ENCODE measurements around the gene CHP2.
"Not testable (repeated sequence)": the region's sequence is repeated elsewhere in the genome, so short reads cannot be mapped to it uniquely, and the experiment has no call there.

The CHP2 gene

DNA sequence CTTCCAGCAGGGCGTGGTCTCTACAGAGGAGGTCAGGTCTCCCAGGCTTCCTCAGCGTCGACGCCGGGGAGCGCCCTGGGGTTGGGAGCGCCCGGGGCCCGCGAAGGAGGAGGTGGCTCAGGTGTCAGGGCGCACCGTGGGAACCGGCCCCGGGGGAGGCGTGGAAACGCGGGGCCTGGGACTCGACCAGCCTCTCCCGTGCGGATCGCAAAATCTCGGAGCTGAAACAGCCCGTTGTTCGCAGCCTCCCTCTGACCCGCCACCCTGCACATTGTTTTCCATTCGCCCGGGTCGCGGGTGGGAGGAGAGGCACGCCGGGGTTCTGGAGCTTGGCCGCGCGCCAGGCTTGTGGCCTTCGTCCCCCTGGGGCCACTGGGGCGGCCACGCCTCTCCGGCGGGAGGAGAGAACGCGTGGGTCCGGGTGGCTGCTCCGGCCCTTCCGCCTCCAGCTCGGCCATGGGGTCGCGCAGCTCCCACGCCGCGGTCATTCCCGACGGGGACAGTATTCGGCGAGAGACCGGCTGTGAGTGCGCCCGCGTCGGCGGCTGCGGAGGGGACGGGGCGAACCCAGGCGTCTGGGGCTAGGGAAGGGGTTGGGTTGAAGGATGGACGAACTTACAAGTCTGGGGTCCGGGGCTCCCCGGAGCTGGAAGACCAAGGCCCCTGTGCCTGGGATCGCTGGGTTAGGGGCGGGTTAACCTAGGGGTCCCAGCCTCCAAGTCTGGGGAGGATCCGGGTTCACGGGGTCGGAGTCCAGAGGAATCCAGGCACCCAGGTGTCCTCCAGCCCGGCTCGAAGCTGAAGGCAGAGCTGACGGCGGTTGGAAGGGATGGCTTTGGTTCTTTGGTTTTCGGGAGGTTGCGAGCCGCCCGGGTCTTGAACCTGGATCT, at the start of gene CHP2:
TSS of gene CHP2 (plus strand) at position 433 of the 890 bp plus-strand sequence. CDS start at position 457, 24 bp downstream.
- no peak for DNase-seq (ENCODE audit: low read depth in 3 of 3, low spot score in 1 of 3)

DNA sequence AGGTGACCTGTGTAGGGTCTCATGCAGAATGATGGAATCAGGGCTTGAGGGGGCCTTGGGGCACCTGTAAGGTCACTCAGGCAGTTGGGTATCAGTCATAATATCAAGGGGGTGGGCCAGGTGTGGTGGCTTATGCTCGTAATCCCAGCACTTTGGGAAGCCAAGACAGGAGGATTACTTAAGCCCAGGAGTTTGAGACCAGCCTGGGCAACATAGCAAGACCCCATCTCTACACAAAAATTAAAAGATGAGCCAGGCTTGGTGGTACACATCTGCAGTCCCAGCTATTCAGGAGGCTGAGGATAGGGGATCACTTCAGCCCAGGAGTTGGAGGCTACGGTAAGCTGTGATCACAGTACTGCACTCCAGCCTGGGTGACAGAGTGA, 49.3 kb upstream of the CHP2 start:
- no peak for DNase-seq (ENCODE audit: low read depth in 3 of 3, low spot score in 1 of 3)

- no peak for DNase-seq (ENCODE audit: low read depth in 3 of 3, low spot score in 1 of 3)
Measured at GRCh38 chr16:23706439-23706838, 48.4 kb upstream of the CHP2 start.

DNA sequence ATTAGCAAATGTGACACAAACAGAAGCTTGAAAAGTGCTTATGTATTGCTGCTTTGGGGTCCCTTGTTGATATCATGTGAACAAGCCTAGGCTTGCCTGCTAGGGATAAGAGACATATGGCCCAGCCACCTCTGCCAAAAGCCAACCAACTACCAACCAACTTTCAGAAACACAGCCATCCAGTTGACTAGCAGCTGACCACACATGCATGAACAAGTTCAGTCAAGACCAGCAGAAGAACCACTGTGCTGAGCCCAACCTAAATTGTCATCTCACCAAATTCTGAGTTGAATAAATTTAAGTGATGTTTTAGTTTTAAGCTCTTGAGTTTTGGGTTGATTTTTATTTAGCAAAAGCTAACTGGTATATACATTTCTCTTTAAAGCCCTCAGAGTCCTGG, 45.3 kb upstream of the CHP2 start:
- DNase-seq (ENCODE audit: low read depth in 3 of 3, low spot score in 1 of 3): no peak

GRCh38 chr16:23710008-23710407, 44.8 kb upstream of the CHP2 start:
- DNase-seq (ENCODE audit: low read depth in 3 of 3, low spot score in 1 of 3): no peak

- DNase-seq (ENCODE audit: low read depth in 3 of 3, low spot score in 1 of 3): no peak
Measured at GRCh38 chr16:23710504-23710903, 44.3 kb upstream of the CHP2 start.

- no peak for DNase-seq (ENCODE audit: low read depth in 3 of 3, low spot score in 1 of 3)
Measured at GRCh38 chr16:23711785-23712184, 43.0 kb upstream of the CHP2 start.

DNA sequence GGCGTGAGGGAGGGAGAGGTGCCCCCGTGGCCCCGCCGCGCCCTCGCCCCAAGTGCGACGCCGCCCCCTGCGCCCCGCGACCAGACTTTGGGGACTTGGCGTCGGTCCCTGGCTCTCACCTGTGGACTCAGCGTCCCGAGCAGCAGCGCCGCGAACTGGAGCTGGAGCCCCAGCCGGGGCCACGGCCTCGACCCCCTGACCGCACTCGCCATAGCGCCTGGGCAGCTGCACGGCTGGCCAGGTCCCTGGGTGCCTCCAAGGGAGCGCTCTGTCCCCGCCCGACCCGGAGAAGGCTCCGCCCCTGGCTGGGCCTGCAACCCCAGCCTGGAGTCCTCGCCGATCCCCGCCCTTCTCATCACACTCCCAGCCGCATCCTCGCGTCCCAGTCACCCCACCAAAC, 41.9 kb upstream of the CHP2 start, which contains the start of gene ERN2:
TSS of gene ERN2 (minus strand) at position 247 of the 400 bp plus-strand sequence. CDS start at position 212, 35 bp downstream.
- no peak for DNase-seq (ENCODE audit: low read depth in 3 of 3, low spot score in 1 of 3)

- no peak for DNase-seq (ENCODE audit: low read depth in 3 of 3, low spot score in 1 of 3)
Measured at GRCh38 chr16:23716484-23716883, 38.3 kb upstream of the CHP2 start.

DNA sequence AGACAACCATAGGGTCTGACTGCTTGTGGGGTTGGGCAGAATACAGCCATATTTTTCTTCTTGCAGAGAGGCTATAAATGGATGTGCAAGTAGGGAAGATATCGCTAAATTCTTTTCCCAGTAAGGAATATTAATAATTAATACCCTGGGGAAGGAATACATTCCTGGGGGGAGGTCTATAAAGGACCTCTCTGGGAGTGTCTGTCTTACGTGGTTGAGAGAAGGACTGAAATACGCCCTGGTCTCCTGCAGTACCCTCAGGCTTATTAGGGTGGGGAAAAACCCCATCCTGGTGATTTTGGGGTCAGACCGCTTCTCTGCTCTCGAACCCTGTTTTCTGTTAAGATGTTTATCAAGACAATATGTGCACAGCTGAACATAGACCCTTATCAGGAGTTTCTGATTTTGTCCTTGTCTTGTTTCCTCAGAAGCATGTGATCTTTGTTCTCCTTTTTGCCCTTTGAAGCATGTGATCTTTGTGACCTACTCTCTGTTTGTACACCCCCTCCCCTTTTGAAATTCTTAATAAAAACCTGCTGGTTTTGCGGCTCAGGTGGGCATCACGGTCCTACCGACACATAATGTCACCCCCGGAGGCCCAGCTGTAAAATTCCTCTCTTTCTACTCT, 32.1 kb upstream of the CHP2 start:
- not testable (repeated sequence) for DNase-seq (ENCODE audit: low read depth in 3 of 3, low spot score in 1 of 3)

- DNase-seq (ENCODE audit: low read depth in 3 of 3, low spot score in 1 of 3): no peak
Measured at GRCh38 chr16:23724096-23724784, 30.6 kb upstream of the CHP2 start.

- DNase-seq (ENCODE audit: low read depth in 3 of 3, low spot score in 1 of 3): no peak
Measured at GRCh38 chr16:23724785-23725131, 30.1 kb upstream of the CHP2 start.

DNA sequence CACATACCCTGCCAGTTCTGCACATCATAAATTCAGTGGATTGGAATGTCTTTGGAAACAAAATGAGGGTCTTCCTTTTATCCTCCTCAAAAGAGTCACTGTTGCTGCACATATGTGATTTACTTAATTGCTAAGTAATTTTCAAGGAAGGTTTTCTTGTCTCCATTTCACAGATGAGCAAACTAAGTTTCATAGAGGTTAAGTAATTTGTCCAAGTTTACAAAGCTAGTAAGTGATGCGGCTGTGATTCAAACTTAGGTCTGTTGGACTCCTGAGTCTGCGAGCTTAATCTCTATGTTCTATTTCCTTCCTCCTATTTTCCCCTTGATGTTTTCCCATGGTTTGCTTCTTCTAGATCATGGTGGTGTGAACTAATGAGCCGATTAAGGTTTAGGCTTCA, 28.1 kb upstream of the CHP2 start:
- DNase-seq (ENCODE audit: low read depth in 3 of 3, low spot score in 1 of 3): no peak

DNA sequence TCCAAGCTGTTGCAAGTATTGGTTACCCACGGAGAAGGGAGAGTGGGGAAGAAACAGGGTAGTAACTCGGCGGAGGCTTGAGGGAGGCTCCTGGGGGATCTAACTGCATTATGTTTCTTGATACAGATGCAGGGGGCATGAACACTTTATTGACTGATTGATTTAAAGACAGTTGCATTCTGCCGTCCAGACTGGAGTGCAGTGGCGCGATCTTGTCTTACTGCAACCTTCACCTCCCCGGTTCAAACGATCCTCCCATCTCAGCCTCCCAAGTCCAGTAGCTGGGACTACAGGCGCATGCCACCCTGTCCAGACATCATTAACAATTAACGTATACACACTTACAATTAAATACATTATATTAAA, 26.7 kb upstream of the CHP2 start:
- no peak for DNase-seq (ENCODE audit: low read depth in 3 of 3, low spot score in 1 of 3)

DNA sequence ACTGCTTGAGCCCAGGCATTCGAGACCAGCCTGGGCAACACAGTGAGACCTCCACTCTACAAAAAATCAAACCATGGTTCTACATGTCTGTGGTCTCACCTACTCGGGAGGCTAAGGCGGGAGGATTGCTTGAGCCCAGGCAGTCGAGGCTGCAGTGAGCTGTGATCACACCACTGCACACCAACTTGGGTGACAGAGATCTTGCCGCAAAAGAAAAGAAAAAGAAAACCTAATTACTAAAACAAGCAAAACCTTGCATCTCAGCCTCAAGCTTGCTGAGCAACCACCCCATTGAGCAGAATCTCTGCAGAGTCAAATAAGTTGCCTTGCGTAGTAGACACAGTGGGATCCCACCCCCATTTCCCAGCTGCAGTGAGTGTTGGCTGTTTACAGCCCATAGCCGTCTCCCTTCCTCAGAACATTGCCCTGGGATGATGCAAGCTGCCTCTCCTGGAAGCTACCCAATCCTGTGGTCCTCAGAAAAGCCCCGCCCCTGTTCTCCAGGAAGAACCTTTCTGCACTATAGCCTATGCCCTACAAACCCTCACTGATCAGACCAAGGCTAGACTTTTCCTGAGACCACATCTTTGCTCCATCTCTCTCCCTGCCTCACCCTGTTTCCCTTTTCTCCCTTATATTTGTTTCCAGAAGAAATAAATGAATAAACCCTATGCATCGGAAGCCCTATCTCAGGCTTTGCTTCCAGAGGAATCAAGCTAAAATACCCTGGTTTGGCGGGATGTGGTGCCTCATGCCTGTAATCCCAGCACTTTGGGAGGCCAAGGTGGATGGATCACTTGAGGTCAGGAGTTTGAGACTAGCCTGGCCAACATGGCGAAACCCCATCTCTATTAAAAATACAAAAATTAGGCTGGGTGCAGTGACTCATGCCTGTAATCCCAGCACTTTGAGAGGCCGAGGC, 25.1 kb upstream of the CHP2 start:
- no peak for DNase-seq (ENCODE audit: low read depth in 3 of 3, low spot score in 1 of 3)

- DNase-seq (ENCODE audit: low read depth in 3 of 3, low spot score in 1 of 3): no peak
Measured at GRCh38 chr16:23734176-23734893, 20.5 kb upstream of the CHP2 start.

DNA sequence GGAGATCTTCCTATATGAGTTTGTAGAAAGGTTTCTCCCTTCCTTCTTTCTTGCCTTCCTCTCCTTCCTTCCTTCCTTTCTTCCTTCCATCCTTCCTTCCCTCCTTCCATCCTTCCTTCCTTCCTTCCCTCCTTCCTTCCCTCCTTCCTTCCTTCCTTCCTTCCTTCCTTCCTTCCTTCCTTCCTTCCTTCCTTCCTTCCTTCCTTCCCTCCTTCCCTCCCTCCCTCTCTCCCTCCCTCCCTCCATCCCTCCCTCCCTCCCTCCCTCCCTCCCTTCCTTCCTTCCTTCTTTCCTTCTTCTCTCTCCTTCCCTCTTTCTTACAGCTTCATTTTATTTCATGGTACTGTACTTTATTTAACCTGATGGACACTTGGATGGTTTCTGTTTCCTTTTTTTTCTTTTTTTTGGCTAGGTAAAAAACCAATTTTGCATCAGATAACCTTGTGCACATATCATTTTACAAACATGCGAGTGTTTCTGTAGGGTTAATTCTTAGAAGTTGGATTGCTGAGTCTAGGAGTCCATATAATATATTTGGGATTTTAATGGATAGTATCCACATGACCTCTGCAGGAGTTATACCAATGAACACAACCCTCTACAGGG, 17.3 kb upstream of the CHP2 start:
- not testable (repeated sequence) for DNase-seq (ENCODE audit: low read depth in 3 of 3, low spot score in 1 of 3)

GRCh38 chr16:23739516-23739915, 15.3 kb upstream of the CHP2 start:
- no peak for DNase-seq (ENCODE audit: low read depth in 3 of 3, low spot score in 1 of 3)

DNA sequence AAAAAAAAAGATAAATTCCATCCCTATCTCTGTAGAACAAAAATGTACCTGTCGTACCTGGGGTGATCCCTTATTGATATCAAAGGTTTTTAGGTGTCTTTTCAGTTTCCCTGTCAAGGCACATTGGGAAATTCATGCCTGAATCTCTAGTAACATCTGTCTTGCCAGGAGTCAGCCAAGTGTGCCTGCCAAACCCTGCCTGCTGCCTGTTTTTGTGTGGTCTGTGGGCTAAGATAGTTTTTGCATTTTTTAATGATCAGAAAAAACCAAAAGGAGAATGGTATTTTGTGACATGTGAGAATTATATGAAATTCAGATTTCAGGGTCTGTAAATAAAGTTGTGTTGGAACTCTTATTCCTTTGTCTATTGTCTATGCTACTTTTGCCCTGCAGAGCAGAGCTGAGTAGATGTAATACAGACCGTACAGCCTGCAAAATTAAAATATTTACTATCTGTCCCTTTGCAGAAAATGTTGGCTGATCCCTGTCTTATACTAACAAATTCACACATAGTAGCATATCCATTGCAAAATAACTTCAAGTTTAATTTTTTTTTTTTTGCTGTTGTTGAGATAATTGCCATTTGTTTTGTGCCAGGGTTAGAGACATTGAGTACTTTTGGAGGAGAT, 13.0 kb upstream of the CHP2 start:
- no peak for DNase-seq (ENCODE audit: low read depth in 3 of 3, low spot score in 1 of 3)
